Measurements from ENCODE around the gene OR13J1.

Gene OR13J1

DNA sequence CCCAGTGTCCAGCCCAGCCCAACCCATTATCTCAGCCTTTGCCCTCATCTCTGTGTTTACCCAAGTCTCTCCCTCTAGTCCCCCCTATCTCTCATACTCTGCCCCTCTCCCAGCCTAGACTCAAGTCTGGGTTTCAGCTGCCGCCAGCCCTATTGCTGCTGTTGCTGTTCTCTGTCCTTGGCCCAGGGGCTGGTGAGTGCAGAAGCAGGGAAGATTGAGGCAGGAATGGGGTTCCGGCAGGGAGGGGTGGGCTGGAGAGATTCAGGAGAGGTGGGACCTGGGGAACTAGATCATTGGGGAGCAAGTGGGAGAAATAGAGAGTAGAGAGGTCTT is 40.5 kb downstream of the OR13J1 start:
- no peak for DNase-seq

DNA sequence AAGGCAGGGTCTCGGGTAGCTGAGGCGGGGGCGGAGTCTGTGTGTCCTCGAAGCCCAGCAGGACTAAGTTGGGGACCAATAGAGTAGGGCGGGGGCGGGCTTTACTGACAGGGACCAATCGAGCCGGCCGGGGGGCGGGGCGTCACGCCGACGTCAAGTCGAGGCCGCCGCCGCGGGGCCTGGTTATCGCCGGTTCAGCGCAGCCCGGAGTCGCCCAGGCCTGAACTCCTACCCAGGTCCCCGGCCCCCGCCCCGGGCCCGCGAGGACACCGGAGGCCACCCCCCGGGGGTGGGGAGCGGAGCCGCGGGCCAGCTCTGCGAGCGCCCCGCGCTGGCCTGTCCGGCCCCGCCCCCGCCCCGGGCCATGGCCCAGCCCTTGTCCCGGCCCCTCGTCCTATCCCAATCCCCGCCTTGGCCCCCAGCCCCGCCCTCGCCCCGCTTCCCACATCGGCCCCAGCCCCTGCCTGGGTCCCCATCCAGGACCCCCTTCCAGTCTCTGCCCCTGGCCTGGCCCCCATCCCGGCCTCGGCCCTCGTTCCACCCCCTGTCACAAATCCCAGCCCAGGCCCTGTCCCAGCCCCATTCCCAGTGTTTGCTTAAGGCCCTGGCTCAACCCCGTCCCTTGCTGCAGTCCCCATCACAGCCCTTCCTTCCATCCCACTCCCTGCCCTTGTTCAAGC is 41.0 kb downstream of the OR13J1 start, which contains the start of gene TMEM8B:
TMEM8B (plus strand) TSS at position 145 of the 680 bp plus-strand sequence; CDS start at position 365, 220 bp downstream.
- DNase-seq = peak; percentile 30 to 72

DNA sequence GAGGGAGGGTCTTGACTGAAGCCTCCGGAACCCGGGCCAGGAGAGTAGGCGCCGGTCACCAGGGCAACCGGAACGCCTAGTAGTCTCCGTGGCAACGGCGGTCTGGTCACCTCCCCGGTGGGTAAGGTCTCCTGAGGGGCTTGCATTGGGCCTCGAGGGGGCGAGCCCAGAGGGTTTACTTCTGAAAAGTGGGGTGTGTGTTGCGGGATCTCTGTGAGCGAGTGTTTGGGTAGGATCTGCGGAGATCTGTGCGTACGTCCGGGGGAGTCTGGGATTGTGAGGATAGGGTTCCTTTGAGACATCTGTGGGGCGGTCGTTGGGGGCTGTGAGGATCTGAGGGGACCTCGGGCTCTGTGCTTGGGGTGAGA is 41.5 kb downstream of the OR13J1 start, which contains the start of gene FAM221B:
FAM221B (minus strand) TSS at position 17 of the 368 bp plus-strand sequence. CDS start 2,571 bp downstream, outside the sequence.
- DNase-seq = no peak

DNA sequence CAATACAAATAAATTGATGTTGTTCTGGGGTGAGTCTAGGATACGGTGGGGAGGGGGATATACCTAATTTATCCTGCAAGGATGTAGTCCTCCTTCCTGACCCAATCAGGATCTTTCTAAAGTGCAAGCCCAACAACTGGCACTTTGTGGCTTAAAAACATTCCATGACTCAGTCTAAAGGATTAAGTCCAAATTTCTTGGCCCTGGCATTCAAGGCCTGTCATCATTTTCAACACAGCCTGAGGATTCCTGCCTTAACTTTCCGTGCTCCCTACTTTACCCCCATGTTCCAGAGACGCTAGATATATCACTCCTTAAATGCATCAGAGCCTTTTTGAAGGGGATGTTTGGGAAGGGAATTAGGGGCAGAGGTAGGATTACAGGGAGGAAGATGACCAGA is 42.7 kb downstream of the OR13J1 start:
- DNase-seq = no peak

DNA sequence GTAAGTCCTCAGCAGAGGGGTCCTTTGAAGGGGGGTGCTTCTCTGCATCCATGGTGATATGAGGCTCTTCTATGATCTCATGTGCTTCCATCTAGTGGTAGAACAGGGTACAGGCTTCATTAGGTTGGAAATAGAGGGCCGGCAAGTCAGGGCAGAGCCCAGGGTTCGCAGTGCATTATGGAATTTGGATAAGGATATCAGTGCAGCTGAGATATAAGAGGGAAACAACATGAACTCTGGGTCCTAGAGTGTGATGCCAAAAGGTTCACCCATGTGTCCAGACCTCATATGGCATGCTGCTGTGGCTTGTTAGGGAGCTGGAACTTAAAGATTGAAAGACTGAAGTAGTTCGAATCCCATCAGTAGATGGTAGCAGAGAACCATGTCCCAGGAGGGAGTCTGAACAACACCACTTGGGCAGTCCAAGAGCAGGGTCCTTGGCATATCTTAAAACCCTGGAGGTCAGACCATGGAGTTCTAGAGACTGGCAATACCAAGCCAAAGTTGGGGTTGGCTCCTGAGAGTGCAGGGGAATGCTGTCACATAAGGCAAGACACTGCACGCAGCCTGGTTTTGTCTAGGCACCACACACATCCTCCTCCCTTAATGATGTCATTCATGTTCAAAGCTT is 44.0 kb downstream of the OR13J1 start:
- peak in 1 of 2 experiments; percentile 40 for DNase-seq

DNA sequence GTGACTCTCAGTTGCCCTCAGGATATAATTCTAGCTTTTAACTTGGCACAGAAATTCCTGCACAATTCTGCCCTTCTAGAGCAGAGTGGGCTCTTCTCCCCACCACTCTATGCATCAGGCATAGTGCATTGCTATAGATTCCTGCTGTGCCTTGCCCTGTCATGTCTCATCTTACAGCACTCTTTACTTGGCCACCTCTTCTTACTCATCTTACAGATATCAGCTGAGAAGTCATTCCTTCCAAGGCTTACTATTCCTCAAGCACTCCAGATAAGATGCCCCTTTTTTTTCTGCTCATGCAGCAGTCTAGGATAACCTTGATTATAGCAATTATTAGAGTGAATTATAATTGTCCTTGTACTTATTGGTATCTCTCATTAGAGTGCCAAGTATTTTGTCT is 47.3 kb downstream of the OR13J1 start:
- no peak for DNase-seq

DNA sequence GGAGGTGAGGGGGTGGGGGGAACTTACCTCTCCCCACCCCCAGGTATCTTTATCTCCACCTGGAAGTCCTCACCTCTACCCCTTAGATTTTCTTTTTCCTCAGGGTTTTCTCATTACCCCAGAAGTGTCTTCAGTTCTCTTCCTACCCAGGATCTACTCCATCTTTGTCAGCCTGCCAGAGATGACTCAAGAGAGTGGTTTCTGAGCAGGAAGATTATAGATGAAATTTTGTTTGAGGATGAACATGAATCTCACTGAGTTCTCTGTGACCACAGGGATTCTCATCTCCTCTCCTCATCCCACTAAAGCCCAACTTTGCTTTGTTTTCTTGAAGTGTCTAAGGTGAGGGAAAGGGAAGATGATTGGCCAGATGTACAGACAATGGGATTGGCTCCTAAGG is 50.1 kb downstream of the OR13J1 start:
- DNase-seq = no peak
